GM12892 (cell line): ENCODE measurements around the gene KCNMA1.

Source experiments
- DNase-seq: peaks from one replicate; pipeline ENCODE4 v3.0.0; 2011; ENCODE audit not compliant: insufficient read length
- FAIRE-seq: peaks from 2 replicates; lab custom pipeline; 2011; peaks lifted over from hg19 to GRCh38; lab: Jason Lieb, UNC
- POLR2A ChIP-seq: IDR thresholded peaks from 2 replicates; pipeline ENCODE4 v1.6.1; 2011; ENCODE audit warnings: low read depth, low read length, control low read depth
- POLR2AphosphoS5 ChIP-seq: IDR thresholded peaks from 2 replicates; pipeline ENCODE4 v1.6.1; 2011; ENCODE audit warnings: low read depth, low read length, control low read depth
- TAF1 ChIP-seq: IDR thresholded peaks from 2 replicates; pipeline ENCODE4 v1.6.1; 2011; ENCODE audit warnings: low read depth, mild to moderate bottlenecking, control low read depth, low read length, borderline replicate concordance

KCNMA1 gene

GRCh38 chr10:77608281-77608680 lies 29.3 kb downstream of the KCNMA1 start:
- FAIRE-seq = no peak
- TF ChIP-seq POLR2AphosphoS5 (no peak), POLR2A (no peak), TAF1 (no peak)
- DNase-seq = no peak

- DNase-seq (no peak), FAIRE-seq (no peak)
- no peak for TF ChIP-seq POLR2A
- no peak for TF ChIP-seq TAF1
- TF ChIP-seq POLR2AphosphoS5 = no peak
These were observed 30.9 kb downstream of the KCNMA1 start for GRCh38 chr10:77606751-77607150.

GRCh38 chr10:77605466-77605865 lies 32.1 kb downstream of the KCNMA1 start:
- FAIRE-seq (peak; percentile 36), DNase-seq (no peak)
- TF ChIP-seq POLR2A (no peak), POLR2AphosphoS5 (no peak), TAF1 (no peak)

- FAIRE-seq (no peak), DNase-seq (no peak)
- TF ChIP-seq POLR2AphosphoS5 = no peak
- no peak for TF ChIP-seq TAF1
- TF ChIP-seq POLR2A = no peak
These were observed 32.7 kb downstream of the KCNMA1 start for GRCh38 chr10:77604941-77605351.

GRCh38 chr10:77604063-77604462 lies 33.5 kb downstream of the KCNMA1 start:
- TF ChIP-seq TAF1 (no peak), POLR2A (no peak), POLR2AphosphoS5 (no peak)
- FAIRE-seq (peak; percentile 27), DNase-seq (no peak)

GRCh38 chr10:77603534-77603927 lies 34.1 kb downstream of the KCNMA1 start:
- TF ChIP-seq POLR2AphosphoS5 (no peak), POLR2A (no peak), TAF1 (no peak)
- DNase-seq (no peak), FAIRE-seq (peak; percentile 63)

- no peak for DNase-seq
- FAIRE-seq = peak; percentile 51
- TF ChIP-seq TAF1 = no peak
- no peak for TF ChIP-seq POLR2A
- TF ChIP-seq POLR2AphosphoS5 = no peak
These were observed 34.6 kb downstream of the KCNMA1 start for GRCh38 chr10:77602913-77603533.

GRCh38 chr10:77602231-77602912 lies 35.2 kb downstream of the KCNMA1 start:
- DNase-seq (no peak), FAIRE-seq (no peak)
- no peak for TF ChIP-seq TAF1
- TF ChIP-seq POLR2A = no peak
- TF ChIP-seq POLR2AphosphoS5 = no peak

- DNase-seq (no peak), FAIRE-seq (peak; percentile 78)
- TF ChIP-seq TAF1 = no peak
- TF ChIP-seq POLR2AphosphoS5 = no peak
- TF ChIP-seq POLR2A = no peak
These were observed 36.1 kb downstream of the KCNMA1 start for GRCh38 chr10:77601488-77601887.

GRCh38 chr10:77600640-77601039 lies 37.0 kb downstream of the KCNMA1 start:
- DNase-seq (no peak), FAIRE-seq (peak; percentile 40)
- TF ChIP-seq POLR2AphosphoS5 (no peak), TAF1 (no peak), POLR2A (no peak)

GRCh38 chr10:77599651-77600050 lies 38.0 kb downstream of the KCNMA1 start:
- TF ChIP-seq POLR2A (no peak), POLR2AphosphoS5 (no peak), TAF1 (no peak)
- DNase-seq (no peak), FAIRE-seq (no peak)

GRCh38 chr10:77598606-77599005 lies 39.0 kb downstream of the KCNMA1 start:
- DNase-seq = no peak
- TF ChIP-seq POLR2AphosphoS5 = no peak
- TF ChIP-seq POLR2A = no peak
- TF ChIP-seq TAF1 = no peak
- no peak for FAIRE-seq

GRCh38 chr10:77597560-77597959 lies 40.0 kb downstream of the KCNMA1 start:
- no peak for FAIRE-seq
- no peak for TF ChIP-seq POLR2A
- no peak for TF ChIP-seq POLR2AphosphoS5
- TF ChIP-seq TAF1 = no peak

More at GRCh38 chr10:77597560-77597959, 40.0 kb downstream of the KCNMA1 start:
- no peak for DNase-seq
